Activated naive CD8-positive, alpha-beta T cell treated with anti-CD3 and anti-CD28 coated beads, Interleukin-2, amount 50 U/mL, for 16 hours (primary cell): ENCODE measurements around the gene MYLK4.

ENCODE experiments used
- DNase-seq: peaks from one replicate; pipeline ENCODE4 v3.0.0-alpha.2; 2020; ENCODE audit warnings: low read depth, low spot score

MYLK4 gene

DNA sequence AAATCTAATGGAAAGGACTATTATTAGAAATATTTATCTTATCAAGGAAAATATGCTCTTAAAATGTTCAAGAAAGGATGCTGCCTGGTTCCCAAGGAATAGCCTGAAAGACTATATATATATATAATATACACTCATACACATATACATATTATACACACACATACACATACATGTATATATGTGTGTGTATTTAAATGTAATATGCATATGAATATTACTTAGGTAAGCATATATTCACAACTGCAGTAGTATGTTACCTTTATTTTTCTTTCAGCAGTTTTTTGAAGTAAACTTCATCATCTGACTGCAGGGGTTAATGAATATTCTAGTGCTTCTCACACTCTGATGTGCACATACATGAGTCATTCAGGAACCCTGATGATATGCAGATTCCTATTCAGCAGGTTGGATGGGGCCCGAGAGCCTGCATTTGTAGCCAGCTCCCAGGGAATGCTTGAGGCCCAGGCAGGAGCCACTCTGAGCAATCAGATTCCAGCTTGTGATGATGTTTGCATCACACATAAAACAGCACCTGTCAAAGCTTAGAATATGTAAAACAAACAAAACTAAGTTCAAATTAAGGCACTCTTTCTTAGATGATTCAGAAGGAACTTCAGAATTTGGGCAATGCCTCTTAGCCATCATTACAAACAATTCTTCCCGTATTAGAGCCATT, 16.1 kb downstream of the MYLK4 start:
- no peak for DNase-seq

DNA sequence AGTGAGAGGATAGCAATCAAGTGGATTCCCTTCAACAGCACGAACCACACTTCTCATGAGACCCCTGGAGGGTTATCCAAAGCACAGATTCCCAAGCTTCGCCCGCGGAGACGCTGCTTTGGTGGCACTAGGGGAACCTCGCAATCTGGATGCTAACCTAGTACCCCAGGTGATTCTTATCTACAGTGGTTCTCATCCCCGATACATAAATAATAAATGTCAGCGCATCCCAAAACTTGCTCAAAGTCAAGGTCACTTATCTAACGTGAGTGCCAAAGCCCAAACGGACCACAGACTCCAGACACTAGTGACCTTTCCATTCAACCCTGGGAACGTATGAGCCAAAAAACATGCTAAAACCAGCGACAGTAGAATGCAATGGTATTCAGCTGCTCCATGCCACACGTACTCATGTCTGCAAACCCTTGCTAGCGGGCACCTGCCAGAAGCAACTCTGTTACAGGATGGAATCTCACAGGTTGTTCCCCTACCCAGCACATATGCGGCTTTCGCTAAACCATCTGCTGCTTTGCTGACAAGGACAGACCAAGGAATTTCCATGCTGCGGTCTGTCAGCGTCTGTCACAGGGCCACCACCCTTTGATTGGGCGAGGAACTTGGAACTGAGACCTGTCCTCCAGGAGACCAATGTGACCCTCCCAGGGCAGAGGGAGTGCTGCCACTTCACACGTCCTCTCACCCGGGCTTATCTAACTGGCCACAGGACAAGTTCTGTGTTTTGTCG, 16.8 kb downstream of the MYLK4 start:
- DNase-seq, result no peak

DNA sequence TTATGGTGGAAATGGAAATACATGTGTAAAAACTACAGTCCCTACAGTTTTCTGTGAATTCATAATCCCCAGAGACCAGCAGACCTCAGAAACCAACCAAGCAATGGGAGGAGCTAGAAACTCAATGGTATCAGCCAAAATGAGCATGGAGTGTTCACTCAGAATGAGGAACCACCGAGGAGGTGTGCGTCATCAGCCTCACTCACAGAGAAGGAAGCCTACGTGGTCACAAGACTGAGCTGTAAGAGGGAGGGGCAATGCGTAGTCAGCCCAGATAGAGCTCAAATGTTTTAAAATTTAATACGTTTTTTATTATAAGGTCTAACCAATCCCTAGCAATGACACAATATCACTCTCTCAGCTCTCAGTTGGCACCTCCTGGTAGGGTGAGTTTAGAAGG, 17.4 kb downstream of the MYLK4 start:
- DNase-seq, result no peak

DNA sequence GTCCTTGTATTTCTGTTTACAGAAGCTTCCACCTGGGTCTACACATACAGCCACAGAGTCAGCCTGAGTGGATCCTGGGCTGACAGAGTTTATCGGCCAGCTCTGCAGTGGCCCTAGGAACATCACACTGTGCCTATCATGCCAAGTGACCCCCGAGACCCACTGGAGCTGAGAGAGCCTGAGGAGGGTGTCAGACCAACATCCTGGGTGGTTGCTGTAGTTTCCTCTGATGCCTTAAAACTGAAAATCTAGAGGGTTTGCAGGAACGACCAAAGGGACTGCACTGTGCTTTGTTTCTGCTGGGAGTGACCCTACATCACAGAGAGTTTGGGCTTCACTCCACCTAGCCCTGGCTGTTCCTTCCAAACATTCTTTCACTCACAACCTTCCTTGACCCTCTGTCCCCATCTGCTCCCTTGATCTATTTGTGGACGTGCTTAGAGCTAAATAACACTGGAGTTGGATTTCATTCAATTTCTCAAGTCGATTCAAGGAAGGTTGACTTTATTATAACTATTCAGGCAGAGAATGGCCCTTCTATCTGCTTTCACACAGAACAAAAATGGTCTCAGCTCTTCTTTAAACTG, 18.1 kb downstream of the MYLK4 start:
- DNase-seq, result no peak

DNA sequence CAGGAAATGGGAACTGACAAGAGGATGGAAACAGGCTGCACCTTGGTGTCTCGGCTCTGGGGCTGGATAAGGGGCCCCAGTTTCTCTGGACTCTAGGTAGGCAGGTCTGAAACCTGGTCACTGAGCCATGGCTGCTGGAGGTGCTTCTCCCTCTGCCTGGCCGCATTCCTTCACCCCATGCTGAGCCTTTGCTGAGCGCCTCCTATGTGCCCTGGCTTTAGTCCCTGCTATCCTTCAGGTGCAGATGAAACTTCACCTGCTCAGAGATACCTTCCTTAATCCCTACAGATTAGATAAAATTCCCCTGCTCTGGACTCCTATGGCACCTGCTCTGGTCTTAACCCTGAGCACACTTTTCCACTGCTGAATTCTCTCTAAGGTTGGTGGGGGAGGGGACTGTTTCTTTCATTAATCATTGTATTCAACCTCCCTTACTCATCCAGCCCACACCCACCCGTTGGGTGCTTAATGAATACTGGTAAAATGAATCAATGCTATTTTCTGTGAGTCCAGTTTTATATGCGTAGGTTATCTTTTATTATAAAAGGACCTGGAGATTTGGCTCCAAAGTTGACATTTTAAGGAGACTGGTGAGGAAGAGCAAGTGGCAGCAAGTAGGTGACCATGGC, 19.3 kb downstream of the MYLK4 start:
- DNase-seq, result no peak

DNA sequence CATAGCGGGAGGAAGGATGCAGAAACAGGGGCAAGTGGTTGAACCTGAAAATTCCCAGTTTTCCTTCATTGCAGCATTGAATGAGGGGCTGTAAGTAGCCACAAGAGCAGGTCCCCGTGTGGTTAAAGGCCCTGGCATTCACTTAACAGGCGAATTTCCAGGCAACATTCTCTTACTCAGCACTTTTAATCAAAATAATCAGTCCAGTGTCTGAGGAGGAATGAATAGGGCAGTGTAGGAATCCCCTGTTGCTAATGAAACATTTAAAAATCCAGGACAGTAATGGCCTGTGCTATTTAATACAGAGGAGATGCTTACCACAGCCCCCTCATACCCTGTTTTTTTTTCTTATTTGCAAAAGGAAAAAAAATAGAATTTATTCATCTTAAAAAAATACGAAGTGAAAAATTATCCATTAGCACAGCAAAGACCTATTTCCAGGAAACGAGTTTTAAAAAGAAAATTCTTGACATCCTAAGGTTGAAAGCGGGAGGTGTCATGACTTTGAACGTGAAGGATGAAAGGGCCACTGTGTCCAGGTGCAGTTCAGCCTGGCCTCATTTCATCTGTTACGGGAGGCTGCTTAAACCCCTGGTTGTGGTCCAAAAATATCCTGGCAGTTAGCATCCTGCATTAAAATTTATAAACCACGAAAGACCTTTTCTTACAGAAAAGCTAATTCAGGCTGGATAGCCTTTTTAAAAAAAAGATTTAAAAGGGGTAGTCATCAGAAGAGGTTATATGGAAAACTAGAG, 20.2 kb downstream of the MYLK4 start:
- no peak for DNase-seq

DNA sequence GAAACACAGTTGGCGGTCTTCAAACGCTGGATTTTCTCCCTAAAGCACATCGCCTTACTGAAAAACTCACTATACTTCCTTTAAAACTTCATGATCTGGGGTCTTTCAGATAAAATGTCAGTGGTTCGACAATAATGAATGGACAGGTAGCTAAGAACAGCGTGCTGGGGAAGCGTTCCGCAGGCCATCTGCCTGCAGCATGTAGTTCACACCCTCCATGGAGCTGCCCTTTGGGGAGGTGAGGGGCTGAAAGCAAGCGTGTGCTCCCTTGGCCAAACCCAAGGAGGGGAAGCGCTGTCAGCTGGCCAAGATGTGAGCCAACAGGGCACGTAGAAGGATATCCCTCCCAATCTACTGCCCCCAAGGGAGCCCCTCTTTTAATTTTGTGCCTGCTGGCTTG, 20.8 kb downstream of the MYLK4 start:
- no peak for DNase-seq

DNA sequence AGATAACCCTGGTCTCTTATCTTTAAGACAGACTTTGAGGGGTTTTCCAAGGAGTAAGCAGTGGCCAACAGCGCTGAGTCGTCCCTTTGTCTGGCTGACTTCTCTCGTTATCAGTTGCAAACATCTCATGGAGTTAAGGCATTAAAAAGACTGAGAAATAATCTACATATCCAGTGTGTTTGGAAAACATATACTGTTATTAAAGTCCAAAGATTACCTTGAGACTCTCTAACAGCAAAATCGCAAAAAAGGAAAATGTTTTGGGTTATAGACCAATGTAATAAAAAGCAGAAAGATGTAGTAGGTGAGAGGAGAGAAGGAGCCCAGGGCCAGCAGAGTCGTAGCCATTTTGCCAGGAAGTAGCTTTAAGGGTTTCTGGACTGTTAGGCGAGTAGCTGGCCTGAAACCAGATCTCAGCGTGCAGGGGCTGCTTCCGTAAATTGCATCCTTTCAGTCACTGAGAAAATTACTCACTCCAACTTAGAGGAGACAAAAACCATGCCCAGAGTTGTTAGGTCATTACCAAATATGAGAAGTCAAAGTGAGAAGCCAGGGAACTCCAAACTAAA, 24.6 kb downstream of the MYLK4 start:
- no peak for DNase-seq

DNA sequence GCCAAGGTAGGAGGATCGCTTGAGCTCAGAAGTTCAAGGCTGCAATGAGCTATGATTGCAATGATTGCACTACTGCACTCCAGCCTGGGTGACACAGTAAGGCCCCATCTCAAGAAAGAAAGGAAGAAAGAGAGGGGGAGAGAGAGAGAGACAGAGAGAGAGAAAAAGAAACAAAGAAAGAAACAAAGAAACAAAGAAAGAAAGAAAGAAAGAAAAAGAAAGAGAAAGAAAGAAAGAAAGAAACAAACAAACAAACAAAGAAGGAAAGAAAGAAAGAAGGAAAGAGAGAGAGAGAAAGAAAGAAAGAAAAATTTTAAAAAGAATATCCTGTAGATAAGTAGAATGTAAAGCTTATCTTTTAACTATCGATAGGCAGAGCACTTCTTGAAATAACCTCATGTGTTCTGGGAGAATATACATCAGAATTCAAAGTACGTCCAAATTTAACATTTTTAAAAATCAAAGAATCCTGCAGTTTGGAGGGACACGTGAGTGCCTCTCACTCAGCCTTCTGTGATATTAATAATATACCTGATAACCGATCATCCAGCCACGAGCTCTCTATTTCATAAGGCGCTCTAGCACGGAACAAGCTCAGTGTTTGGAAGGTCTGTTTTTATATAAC, 25.2 kb downstream of the MYLK4 start:
- DNase-seq, result no peak

DNA sequence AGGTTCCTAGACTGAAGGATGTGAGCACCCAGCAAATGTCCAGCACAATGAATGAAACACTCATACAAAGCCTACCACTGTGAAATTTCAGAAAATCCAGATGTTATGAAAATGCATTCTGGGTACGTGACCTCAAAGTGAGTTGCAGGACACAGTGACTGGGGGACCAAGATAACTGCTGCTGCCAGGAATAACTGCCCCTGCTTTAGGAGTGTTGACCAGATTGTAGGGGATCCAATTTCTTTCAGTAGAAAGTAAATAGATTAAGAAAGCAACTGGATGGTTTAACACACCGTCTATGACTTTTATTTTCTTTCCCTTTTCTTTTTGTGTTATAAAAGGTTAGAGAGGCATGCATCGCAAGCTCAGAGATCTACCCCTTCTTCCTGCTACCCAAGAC, 29.5 kb downstream of the MYLK4 start:
- DNase-seq, result no peak

DNA sequence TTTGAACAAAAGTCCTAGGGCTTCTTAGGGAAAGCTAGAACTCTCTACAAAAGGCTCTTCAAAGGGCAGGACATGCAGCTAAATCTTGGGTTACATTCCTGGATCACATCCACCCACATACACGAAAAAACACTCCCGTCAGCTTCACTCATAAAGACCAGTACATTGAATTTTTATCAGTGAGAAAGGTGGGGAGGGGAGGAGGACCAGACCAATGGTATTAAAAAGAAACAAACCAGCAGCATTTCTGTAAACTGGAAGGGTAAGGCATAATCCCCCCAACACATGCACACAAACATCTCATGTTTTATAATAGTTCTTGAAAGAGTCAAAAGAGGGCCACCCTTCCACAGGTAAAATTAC, 31.6 kb downstream of the MYLK4 start:
- no peak for DNase-seq

DNA sequence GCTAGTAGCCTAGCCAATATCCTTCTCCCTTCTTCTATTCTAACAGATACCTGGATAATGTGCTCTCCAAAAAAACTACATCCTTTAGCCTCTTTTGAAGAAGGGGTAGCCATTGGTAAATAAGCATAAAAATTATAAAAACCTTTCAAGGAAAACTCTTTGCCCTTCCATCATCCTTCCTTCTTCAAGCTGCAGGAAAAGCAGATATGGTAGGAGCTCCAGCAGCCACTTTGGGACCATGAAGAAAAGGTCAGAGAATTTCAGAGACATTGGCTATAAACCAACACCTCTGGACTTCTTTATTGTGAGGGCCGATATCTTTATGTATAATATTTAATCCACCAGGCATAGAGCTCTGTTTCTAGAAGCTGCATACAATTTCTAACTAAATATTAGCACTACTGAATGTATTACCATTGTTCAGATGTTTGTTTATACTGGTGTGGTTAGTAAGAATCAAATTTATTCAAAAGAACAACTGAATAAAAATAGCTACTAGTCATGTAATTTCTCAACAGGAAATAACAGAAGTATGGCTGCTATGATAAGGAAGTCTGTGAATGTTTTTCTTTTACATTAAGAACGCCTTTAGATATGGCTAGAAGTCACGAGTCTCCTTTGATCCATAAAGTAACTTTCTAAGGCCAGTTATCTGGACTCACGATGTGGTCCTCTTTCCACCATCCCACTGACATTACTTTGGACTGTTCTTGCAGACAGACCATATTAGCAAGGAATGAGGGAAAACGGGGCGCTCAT, 32.2 kb downstream of the MYLK4 start:
- DNase-seq, result no peak

DNA sequence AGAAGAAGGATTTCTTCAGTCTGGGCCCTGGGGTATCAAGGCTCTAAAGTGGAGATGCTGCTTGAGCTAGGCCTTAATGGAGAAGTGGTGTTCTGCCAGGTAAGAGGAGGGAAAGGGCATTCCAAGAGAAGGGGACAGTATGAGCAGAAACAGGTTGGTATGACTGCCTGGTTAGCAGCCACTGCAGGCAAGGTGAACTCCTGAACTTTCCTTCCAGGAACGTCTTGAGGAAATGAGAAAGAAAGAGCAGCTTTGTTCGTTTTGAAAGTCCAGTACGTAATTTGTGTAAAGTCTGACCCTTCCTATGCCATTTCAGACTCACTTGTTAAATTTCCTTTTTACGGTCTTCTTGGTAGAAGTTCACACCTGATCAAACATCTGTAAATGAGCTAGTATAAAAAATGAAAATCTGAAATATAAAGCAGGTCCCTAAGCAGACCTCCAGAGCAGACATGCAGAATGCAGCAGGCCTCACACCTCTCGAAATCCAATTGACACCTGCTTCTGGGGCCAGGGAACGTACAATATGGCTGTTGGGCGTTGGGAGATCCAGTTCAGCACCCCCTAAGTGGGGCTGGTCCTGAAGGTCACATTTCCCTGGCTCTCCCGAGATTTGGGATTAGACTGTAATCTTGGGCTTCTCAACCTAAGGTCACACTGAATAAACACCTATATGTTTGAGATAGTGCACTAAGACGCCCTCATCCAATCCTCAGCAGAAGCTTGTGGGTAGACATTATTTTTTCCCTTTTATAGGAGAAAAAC, 33.6 kb downstream of the MYLK4 start:
- no peak for DNase-seq

DNA sequence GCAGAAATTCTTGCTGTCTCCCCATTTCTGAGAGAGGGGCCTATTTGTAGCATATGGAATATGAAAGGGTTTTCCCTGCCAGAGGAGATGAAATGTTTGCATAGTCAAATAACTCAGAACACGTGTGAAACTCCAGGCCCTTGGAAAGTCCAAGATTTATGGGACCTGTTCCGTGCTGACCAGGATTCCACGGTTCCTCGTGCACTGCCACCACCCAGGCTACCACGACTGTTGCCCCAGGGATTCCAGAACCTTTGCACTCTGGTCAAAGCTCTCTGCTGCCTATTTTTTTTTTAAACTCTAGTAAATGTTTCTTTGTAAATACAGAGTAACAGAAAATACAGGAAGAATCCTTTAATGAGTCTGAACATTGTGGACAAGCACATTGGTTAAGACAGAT, 35.0 kb downstream of the MYLK4 start:
- DNase-seq, result no peak

DNA sequence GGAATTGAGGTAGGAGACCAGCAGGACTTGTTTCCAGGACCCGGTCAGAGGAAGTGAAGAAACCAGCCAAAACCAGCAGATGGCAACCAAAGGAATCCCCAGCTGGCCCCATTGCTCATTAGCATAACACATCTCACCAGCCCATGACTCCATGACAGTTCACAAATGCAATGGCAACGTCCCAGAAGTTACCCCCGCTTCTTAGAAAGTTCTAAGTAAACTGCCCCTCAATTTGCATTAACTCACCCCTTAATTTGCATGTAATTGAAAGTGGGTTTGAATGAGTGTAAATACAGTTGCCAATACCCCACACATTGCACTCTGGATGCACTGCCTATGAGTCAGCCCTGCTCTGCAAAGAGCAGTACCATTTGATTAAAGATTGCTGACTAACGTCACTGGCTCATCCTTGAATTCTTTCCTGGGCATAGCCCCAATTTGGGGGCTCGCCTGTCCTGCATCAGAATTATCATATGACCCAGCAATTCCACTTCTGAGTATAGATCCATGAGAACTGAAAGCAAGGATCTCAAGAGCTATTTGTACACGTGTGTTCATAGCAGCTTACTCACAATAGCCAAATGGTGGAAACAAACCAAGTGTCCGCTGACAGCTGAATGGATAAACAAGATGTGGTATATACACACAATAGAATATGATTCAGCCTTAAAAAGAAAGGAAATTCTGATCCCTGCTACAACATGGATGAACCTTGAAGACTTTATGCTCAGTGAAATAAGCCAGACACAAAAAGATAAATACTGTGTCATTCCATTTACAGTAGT, 36.4 kb downstream of the MYLK4 start:
- no peak for DNase-seq

DNA sequence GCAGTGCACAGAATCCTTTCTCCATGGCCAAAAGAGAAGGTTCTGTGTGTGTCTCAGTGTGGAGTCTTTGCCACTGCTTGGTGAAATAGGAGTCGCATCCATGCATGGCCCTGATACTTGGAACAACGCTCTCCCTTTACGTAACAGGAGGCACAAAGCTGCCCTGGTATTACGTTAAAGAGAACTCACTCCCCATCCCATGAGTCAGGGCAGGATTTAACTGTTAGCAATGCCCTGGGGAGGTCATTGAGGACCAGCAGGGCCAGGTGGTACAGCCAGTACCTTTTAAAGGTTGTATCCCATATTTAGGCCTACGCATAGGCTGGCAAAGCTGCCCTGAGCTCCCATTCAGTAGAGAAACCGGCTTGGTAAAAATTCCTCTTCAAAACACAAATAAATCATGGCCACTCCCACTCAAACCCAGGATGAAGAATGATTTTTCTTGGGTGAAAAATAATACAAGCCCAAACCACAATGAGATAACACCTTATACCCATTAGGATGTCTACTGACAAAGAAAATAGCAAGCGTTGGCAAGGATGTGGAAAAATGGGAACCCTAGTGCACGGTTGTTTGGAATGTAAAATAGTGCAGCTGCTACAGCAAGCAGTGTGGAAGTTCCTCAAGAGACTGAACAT, 37.1 kb downstream of the MYLK4 start:
- no peak for DNase-seq

DNA sequence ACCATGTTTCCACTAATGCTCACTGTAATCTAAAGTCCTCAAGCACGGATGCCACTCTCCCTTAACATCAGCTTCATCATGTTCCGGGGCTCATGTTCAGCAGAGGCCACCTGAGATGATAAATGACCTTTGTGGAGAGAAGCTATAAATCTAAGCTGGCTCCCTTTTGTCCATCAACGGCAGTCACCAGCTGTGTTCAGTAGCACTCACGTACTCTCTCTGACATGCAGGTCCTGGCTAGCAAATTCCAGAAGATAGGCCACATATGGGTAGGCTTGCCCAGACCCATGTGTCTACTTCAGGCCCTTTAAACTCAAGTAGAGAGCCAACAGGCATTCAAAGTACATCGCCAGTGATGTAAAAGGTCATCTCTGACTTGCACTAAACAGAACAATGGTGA, 38.6 kb downstream of the MYLK4 start:
- no peak for DNase-seq

DNA sequence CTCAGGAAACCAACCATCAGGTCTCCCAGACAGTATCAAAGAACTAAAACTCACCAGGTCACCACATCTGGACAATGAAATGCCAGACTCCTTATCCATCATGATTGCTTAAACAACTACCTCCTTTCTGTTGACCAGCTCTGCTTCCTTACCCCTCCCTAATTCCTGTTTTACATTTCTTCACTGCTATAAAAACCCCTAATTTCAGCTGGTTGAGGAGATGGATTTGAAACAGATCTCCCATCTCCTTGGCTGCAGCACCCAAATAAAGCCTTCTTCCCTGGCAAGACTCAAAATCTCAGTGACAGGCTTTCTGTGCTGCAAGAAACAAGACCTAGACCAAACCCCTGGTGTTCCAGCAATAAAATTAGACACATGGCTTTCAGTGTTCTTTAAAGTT, 40.3 kb downstream of the MYLK4 start:
- no peak for DNase-seq
